Upper lobe of left lung (tissue), 6 donors: Measurements from ENCODE around the gene F2R. TPM values are rescaled to one million over a fixed set of nuclear protein-coding genes. Genes with fewer than 3 reads are reported as not detected.
A peak's percentile ranks its signal among the peaks of the same experiment; 100 is the strongest.

Source experiments
- ATAC-seq, 2 donors: fragments of 200-7000 bp; cut with Tn5 transposase; one replicate each; pipeline ENCODE4 v1.9.1; 2022; ENCODE audit warnings: mild to moderate bottlenecking in 2 of 2, moderate library complexity in 2 of 2; ENCODE audit not compliant: low FRiP score in 2 of 2
- DNase-seq, 2 donors: peaks; one replicate each; pipeline ENCODE4 v3.0.0-alpha.2; 2019 to 2020
- H3K27ac ChIP-seq, 4 donors: fragments of 200-600 bp; sonication (generic); one replicate each; pipeline ENCODE4 v1.5.1; 2016 to 2019
- H3K27me3 ChIP-seq, 4 donors: fragments of 200-600 bp; sonication (generic); one replicate each; pipeline ENCODE4 v1.5.1; 2017 to 2019
- H3K36me3 ChIP-seq, 4 donors: fragments of 200-600 bp; sonication (generic); one replicate each; pipeline ENCODE4 v1.5.1; 2016 to 2019
- H3K4me1 ChIP-seq, 4 donors: fragments of 200-600 bp; sonication (generic); one replicate each; pipeline ENCODE4 v1.5.1; 2018 to 2019
- H3K4me3 ChIP-seq, 4 donors: fragments of 200-600 bp; sonication (generic); one replicate each; pipeline ENCODE4 v1.5.1; 2017 to 2019; ENCODE audit warnings: mild to moderate bottlenecking in 2 of 4, moderate library complexity in 1 of 4
- H3K9me3 ChIP-seq, 4 donors: fragments of 200-600 bp; sonication (generic); one replicate each; pipeline ENCODE4 v1.5.1; 2018 to 2019
- CTCF ChIP-seq, 6 experiments: fragments of 450-650 bp in 4 of 6; fragments of 200-600 bp in 2 of 6; sonication (generic) in 2 of 6; IDR thresholded peaks; one replicate each; pipeline ENCODE4 v1.5.1; 2016 to 2019; ENCODE audit warnings: antibody characterized with exemption in 6 of 6
- EP300 ChIP-seq, 4 donors: sonication (generic); formaldehyde crosslinking; IDR thresholded peaks; one replicate each; pipeline ENCODE4 v1.5.1; 2017; ENCODE audit warnings: antibody characterized with exemption in 4 of 4, control low read depth in 2 of 4
- POLR2A ChIP-seq, 4 donors: fragments of 450-650 bp; IDR thresholded peaks; one replicate each; pipeline ENCODE4 v1.5.1; 2016 to 2017; ENCODE audit warnings: antibody characterized with exemption in 4 of 4, mild to moderate bottlenecking in 2 of 4
- POLR2AphosphoS5 ChIP-seq, 2 donors: sonication (generic); formaldehyde crosslinking; IDR thresholded peaks; one replicate each; pipeline ENCODE4 v1.5.1; 2017; ENCODE audit warnings: antibody characterized with exemption in 2 of 2
- WGBS, 2 donors: methylation state at CpG; one replicate each; pipeline ENCODE4 v1.1.5; 2017 to 2018; 5-methylcytosine and 5-hydroxymethylcytosine counted together
- total RNA-seq, 6 donors: library from RNA; depleted of rRNA in 4 of 6; stranded (reverse); fragments of >200 nt in 4 of 6; gene quantifications; one replicate each; pipeline versions ENCODE4 v1.1.0 to v1.2.1, GENCODE V29; 2016 to 2021
- donor health status: DM: no; HTN: no; CAD: no; lungs with moderate emphysema.
- donor health status: DM: no; HTN: yes; CAD: no; lungs with severe emphysema.

The F2R gene
- total RNA-seq, 6 donors from 2014 or later: 11.5 to 34.2 (median 20.1) TPM

- no peak overlapping the region for H3K4me3 ChIP-seq
- WGBS, 2 donors: 90 to 91% methylated on average over 3 of the region's 3 CpGs
- no peak overlapping the region for H3K27ac ChIP-seq
- ATAC-seq: peak in 1 of 2 donors; percentile 48
- H3K4me1 ChIP-seq: peaks cover 0 to 13% (median 3%) of the 10 kb centered on the region in 4 donors
- no peaks in the 10 kb centered on the region for H3K27me3 ChIP-seq
- TF ChIP-seq POLR2A (IDR thresholded peaks at IDR 0.05) (no peak), EP300 (IDR thresholded peaks at IDR 0.05) (no peak), POLR2AphosphoS5 (IDR thresholded peaks at IDR 0.05) (no peak), CTCF (IDR thresholded peaks at IDR 0.05) (no peak)
- no peaks in the 10 kb centered on the region for H3K9me3 ChIP-seq
- no peak for DNase-seq
- H3K36me3 ChIP-seq: no peaks in the 10 kb centered on the region
Observed at GRCh38 chr5:76689321-76690036, 26.4 kb upstream of the F2R start.

- Histone ChIP-seq H3K27me3 (no peaks in the 10 kb centered on the region), H3K4me1 (peaks cover 0 to 13% (median 3%) of the 10 kb centered on the region in 4 donors), H3K4me3 (no peak overlapping the region), H3K9me3 (no peaks in the 10 kb centered on the region), H3K36me3 (no peaks in the 10 kb centered on the region), H3K27ac (no peak overlapping the region)
- no peak for ATAC-seq
- no peak for TF ChIP-seq CTCF (IDR thresholded peaks at IDR 0.05)
- no peak for TF ChIP-seq POLR2AphosphoS5 (IDR thresholded peaks at IDR 0.05)
- WGBS, 2 donors: 93 to 99% methylated on average over 3 of the region's 3 CpGs
- no peak for DNase-seq
Observed at GRCh38 chr5:76690037-76690679, 25.8 kb upstream of the F2R start.

GRCh38 chr5:76690704-76691466 lies 25.0 kb upstream of the F2R start:
- Histone ChIP-seq H3K27ac (no peak overlapping the region), H3K36me3 (no peaks in the 10 kb centered on the region), H3K4me1 (peaks cover 0 to 13% (median 3%) of the 10 kb centered on the region in 4 donors), H3K9me3 (no peaks in the 10 kb centered on the region), H3K27me3 (no peaks in the 10 kb centered on the region), H3K4me3 (no peak overlapping the region)
- ATAC-seq: peak in 1 of 2 donors; percentile 47
- TF ChIP-seq POLR2AphosphoS5 (IDR thresholded peaks at IDR 0.05) (no peak), POLR2A (IDR thresholded peaks at IDR 0.05) (no peak), CTCF (IDR thresholded peaks at IDR 0.05) (no peak)
- WGBS, 2 donors: 84% methylated on average over 7 of the region's 7 CpGs
- no peak for DNase-seq

GRCh38 chr5:76691467-76692273 lies 24.3 kb upstream of the F2R start:
- no peak for TF ChIP-seq POLR2AphosphoS5 (IDR thresholded peaks at IDR 0.05)
- H3K4me1 ChIP-seq: peaks cover 0 to 19% (median 3%) of the 10 kb centered on the region in 4 donors
- ATAC-seq: peak in 1 of 2 donors; percentile 36
- no peak for DNase-seq
- WGBS, 2 donors: 47 to 50% methylated on average over 5 of the region's 5 CpGs
- no peak overlapping the region for H3K4me3 ChIP-seq
- no peaks in the 10 kb centered on the region for H3K36me3 ChIP-seq
- no peaks in the 10 kb centered on the region for H3K9me3 ChIP-seq
- no peaks in the 10 kb centered on the region for H3K27me3 ChIP-seq
- no peak overlapping the region for H3K27ac ChIP-seq

GRCh38 chr5:76692274-76692540 lies 23.7 kb upstream of the F2R start:
- Histone ChIP-seq H3K36me3 (no peaks in the 10 kb centered on the region), H3K4me3 (no peak overlapping the region), H3K27me3 (no peaks in the 10 kb centered on the region), H3K4me1 (peaks cover 0 to 19% (median 3%) of the 10 kb centered on the region in 4 donors), H3K9me3 (no peaks in the 10 kb centered on the region), H3K27ac (no peak overlapping the region)
- no peak for ATAC-seq
- TF ChIP-seq CTCF (IDR thresholded peaks at IDR 0.05): no peak
- TF ChIP-seq POLR2AphosphoS5 (IDR thresholded peaks at IDR 0.05): no peak
- no peak for TF ChIP-seq EP300 (IDR thresholded peaks at IDR 0.05)
- no peak for TF ChIP-seq POLR2A (IDR thresholded peaks at IDR 0.05)
- DNase-seq: no peak
- 96 to 97% methylated on average over 6 of the region's 6 CpGs for WGBS, 2 donors
